Measurements from ENCODE around the gene POLR1D. TPM values are rescaled to one million over a fixed set of nuclear protein-coding genes. Genes with fewer than 3 reads are reported as not detected.

The POLR1D gene
- total RNA-seq, 1 donor from 2014 or later: 73.5 TPM

GRCh38 chr13:27638001-27638400, 16.3 kb downstream of the POLR1D start:
- Histone ChIP-seq H3K36me3 (no peaks in the 10 kb centered on the region), H3K27me3 (ENCODE audit: low read depth) (no peaks in the 10 kb centered on the region), H3K4me1 (peaks cover 47% of the 10 kb centered on the region), H3K27ac (replicated peaks) (peak overlapping the region; percentile 34), H3K9me3 (replicated peaks) (no peaks in the 10 kb centered on the region), H3K4me3 (no peak overlapping the region)
- no peak for TF ChIP-seq CTCF (IDR thresholded peaks at IDR 0.05; ENCODE audit: borderline replicate concordance)
- DNase-seq: no peak
- intact Hi-C loops (cut with micrococcal nuclease): no loop called here

- Histone ChIP-seq H3K27me3 (ENCODE audit: low read depth) (no peaks in the 10 kb centered on the region), H3K4me1 (peaks cover 49% of the 10 kb centered on the region)
- DNase-seq: no peak
These were observed 16.8 kb downstream of the POLR1D start for GRCh38 chr13:27638521-27638920.

GRCh38 chr13:27639186-27639585, 17.5 kb downstream of the POLR1D start:
- Histone ChIP-seq H3K4me1 (peaks cover 56% of the 10 kb centered on the region), H3K27ac (replicated peaks) (peak overlapping the region; percentile 34)
- TF ChIP-seq CTCF (IDR thresholded peaks at IDR 0.05; ENCODE audit: borderline replicate concordance): no peak

More at GRCh38 chr13:27638521-27638920, 16.8 kb downstream of the POLR1D start:
- Histone ChIP-seq H3K36me3 (no peaks in the 10 kb centered on the region), H3K4me3 (no peak overlapping the region), H3K27ac (replicated peaks) (peak overlapping the region; percentile 34), H3K9me3 (replicated peaks) (no peaks in the 10 kb centered on the region)
- intact Hi-C loops (cut with micrococcal nuclease): no loop called here
- TF ChIP-seq CTCF (IDR thresholded peaks at IDR 0.05; ENCODE audit: borderline replicate concordance): no peak

GRCh38 chr13:27641711-27642502, 20.2 kb downstream of the POLR1D start:
- peaks cover 58% of the 10 kb centered on the region for H3K4me1 ChIP-seq
- H3K4me3 ChIP-seq: no peak overlapping the region
- no peak for DNase-seq
- H3K36me3 ChIP-seq: no peaks in the 10 kb centered on the region
- no peaks in the 10 kb centered on the region for H3K9me3 ChIP-seq (replicated peaks)
- intact Hi-C loops (cut with micrococcal nuclease): no loop called here
- no peak overlapping the region for H3K27ac ChIP-seq (replicated peaks)
- no peaks in the 10 kb centered on the region for H3K27me3 ChIP-seq (ENCODE audit: low read depth)
- TF ChIP-seq CTCF (IDR thresholded peaks at IDR 0.05; ENCODE audit: borderline replicate concordance): no peak

More at GRCh38 chr13:27639186-27639585, 17.5 kb downstream of the POLR1D start:
- Histone ChIP-seq H3K36me3 (no peaks in the 10 kb centered on the region), H3K27me3 (ENCODE audit: low read depth) (no peaks in the 10 kb centered on the region), H3K4me3 (no peak overlapping the region), H3K9me3 (replicated peaks) (no peaks in the 10 kb centered on the region)
- no peak for DNase-seq
- intact Hi-C loops (cut with micrococcal nuclease): no loop called here

GRCh38 chr13:27643334-27644132, 21.8 kb downstream of the POLR1D start:
- no peaks in the 10 kb centered on the region for H3K9me3 ChIP-seq (replicated peaks)
- H3K27me3 ChIP-seq (ENCODE audit: low read depth): no peaks in the 10 kb centered on the region
- intact Hi-C loops (cut with micrococcal nuclease): no loop called here
- no peak for DNase-seq
- no peak overlapping the region for H3K4me3 ChIP-seq
- peaks cover 42% of the 10 kb centered on the region for H3K4me1 ChIP-seq
- peaks cover 5% of the 10 kb centered on the region for H3K36me3 ChIP-seq
- no peak overlapping the region for H3K27ac ChIP-seq (replicated peaks)
- TF ChIP-seq CTCF (IDR thresholded peaks at IDR 0.05; ENCODE audit: borderline replicate concordance): no peak

All from left ventricle myocardium inferior (tissue), 1 donor.